AG08395 (cell line): ENCODE measurements around the gene ETV7.
"Not testable (repeated sequence)": the region's sequence is repeated elsewhere in the genome, so short reads cannot be mapped to it uniquely, and the experiment has no call there.

Experiments
- DNase-seq: peaks from one replicate; pipeline ENCODE4 v3.0.0; 2012; ENCODE audit warnings: mixed read lengths, low spot score

The ETV7 gene

DNA sequence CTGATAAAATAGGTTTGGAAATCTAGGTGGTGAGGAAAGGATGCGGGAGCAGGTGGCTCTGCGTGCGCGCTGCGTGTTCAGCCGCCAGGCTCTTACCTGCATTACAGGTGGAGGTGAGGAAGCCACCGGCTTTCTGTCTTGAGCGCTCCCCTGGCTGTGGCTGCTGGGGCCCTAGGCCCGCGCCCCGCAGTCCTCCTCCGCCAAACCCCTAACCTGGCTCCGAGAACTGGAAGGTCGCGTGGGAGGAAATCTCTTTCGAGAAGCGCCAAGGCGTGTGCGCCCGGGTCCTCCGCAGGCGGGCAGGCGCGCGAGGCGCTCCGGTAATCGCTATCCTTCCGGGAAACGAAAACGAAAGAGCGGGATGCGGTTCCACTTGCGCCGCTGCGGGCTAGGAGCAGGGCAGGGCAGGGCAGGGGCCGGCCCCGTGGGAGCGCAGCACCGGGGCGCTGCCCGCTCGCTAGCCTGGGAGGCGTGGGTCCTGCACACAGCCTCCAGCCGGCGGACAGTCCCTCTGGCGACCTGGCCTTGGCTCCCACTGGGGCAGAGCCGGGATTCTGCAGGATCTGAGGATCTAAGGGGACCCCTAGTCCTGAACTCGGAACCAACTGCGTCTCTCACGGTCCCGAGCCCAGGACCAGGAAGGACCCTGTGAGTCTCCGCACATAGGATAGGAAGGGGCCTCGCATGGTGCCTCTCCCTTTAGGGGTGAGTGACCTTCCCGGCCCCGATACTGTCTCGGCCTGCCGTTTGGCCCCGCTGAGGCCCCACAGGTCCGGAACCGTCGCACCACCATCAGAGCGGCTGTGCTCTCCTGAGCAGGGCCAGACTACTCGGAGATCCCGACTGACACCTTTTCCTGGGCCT lies at the start of gene ETV7:
Gene ETV7 (minus strand): TSS at position 230 of the 864 bp plus-strand sequence. CDS start 128 bp downstream, at position 102.
- peak; percentile 50 for DNase-seq

DNA sequence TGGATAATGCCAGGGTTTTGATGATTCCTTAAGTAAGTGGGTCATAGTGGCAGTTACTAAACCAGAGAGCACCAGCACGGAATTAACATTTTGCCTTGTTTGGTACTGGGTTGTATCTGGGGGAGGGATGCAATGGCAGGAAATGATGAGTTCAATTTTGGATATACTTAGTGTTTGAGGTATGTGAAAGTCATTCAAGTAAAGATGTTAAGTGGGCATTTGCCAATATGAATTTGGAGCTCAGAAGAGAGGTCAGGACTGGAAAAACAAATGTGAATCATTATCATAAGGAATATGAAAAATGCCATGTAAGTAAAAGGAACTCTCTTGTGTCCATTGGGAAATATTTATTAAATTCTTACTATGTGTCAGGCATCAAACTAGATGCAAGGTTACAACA lies 49.0 kb upstream of the ETV7 start:
- DNase-seq, result peak; percentile 26

DNA sequence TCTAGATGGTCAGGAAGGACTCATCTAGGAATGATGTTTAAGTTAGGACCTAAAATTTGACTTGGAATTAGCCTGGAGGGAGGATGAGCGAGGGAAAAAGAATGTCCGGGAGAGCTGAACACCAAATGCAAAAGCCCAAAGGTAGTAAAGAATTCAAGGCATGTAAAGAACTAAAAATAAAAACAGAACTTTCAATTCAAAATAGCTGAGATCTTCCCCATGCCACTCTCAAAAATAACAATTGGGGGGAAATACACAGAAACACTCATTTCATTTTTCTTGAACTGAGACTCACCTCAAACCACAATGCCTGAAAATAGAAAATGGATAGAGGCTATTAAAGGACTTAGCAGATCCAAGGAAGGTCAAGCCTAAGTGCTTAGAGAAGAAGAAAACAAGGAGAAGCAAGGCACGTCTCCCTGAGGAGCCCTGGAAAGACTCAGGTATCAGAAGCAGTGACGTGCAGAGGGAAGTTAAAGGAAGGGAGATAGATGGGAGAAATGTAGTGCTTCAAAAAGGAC lies 44.7 kb upstream of the ETV7 start:
- peak; percentile 41 for DNase-seq

DNA sequence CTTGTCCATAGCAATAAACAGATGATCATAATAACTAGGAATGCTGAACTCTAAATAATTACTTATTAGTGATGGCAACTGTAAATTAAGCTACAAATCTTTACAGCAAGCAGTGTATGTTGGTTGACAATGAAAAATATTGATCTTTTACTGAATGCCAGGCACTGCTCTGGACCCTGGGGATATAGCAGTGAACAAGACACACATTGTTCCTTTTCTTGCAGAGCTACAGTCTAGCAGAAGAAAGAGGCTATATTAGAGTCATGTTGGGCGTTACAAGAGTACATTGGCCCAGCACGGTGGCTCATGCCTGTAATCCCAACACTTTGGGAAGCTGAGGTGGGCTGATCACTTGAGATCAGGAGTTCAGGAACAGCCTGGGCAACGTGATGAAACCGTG lies 43.7 kb upstream of the ETV7 start:
- DNase-seq, result no peak

DNA sequence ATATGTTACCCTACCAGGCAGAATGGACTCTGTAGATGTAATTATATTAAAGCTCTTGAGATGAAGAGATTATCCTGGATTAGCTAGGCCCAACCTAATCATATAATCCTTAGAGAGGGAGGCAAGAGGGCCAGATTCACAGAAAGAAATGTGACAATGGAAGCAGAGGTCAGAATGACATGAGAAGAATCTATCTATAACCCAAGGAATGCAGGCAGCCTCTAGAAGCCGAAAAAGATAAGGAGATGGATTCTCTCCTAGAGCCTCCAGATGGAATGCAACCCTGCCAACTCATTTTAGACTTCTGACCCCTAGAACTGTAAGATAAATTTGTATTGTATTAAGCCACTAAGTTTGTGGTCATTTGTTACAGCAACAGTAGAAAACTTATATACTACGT lies 42.9 kb upstream of the ETV7 start:
- DNase-seq, result no peak

DNA sequence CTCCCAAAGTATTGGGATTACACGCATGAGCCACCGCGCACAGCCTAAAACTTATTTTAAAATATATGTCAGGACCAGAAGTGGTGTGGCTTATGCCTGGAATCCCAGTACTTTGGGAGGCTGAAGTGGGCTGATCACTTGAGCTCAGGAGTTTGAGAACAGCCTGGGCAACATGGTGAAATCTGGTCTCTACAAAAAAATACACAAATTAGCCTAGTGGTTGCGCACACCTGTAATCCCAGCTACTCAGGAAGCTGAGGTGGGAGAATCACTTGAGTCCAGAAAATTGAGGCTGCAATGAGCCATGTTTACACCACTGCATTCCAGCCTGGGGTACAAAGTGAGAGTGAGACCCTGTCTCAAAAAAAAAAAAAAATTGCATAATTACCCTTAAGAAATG lies 41.4 kb upstream of the ETV7 start:
- DNase-seq, result no peak

DNA sequence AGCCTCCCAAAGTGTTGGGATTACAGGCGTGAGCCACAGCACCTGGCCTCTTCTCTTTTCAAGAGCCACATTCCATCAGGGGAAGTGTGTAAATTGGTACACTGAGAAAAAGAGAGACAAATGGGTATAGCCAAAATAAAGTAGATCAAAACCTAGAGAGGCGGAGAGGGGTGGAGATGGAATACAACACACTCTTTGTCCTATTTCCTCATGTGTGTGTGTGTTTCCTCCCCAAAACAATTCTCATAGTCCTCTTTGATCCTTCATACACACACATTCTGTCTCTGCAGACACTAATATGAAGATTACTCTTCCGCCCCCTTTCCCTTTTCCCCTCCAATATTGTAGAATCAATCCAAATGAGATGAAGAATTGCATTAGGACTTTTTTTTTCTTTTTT lies 39.2 kb upstream of the ETV7 start:
- DNase-seq, result no peak

DNA sequence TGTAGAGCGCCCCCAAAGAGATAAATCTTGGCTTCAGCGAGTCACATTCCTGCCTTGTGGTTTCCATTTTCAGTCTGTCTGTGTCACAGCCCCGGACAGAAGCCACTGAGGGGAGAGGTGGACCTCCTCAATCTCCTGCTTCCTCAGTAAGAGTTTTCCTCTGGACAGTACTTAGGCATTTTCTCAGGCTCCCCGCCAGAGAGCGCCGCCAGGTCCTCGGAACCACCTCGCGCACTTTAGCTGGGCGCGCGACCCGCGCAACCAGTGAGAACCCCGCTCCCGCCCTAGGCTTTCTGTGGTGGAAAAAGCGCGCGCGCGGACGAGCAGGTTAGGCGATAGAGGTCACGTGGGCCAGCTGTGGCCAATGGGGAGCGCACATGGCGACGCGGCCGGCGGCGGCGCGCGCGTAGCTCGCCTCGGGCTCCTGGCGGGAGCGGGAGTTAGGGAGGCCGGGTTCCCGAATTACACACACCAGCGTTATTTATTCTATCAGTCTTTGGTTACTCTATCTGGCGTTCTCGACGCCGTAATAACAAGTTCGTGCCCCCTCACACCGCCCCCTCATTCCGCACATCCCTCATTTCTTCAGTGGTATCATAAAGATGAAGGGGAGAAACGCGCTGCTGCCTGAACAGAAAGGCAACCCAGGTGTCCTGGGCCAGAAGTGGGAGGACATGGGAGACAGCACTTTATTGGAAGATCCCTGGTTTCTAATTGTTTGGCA lies 35.8 kb upstream of the ETV7 start:
- peak; percentile 99 for DNase-seq

DNA sequence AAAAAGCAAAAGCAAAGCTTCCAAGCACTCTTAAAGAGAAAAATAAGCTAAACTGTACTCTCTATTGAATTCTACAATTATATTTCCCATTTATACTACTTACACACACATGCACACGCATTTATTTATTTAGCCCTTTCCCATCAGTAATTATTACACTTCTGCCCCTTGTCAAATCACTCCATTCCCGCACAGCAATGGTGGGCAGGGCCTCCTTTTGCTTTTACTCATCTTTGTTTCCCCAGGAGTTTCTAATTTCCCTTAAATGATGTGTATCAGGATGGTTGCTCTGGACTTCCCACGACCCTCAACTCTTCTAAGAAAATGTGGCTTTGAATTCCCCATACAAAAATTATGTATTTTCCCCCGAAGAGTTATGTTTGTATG lies 35.2 kb upstream of the ETV7 start:
- DNase-seq, result no peak

DNA sequence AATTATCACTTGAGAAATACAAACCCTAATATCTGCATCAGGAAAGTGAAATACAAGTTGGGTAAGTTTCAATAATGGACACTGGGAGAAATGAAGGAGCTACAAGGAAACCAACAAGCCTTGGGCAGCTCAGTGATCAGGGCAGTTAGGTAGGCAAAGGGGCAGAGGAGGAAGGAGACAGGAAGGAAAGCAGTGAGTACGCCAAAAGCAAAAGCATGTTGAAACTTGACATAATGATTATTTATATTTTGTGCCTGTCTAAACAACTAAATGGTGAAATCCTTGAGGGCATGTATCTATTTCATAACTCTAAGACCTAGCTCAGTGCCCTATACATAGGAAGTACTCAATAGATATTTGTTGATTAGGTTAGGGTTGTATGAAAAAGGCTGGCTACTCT lies 31.8 kb upstream of the ETV7 start:
- DNase-seq, result no peak

DNA sequence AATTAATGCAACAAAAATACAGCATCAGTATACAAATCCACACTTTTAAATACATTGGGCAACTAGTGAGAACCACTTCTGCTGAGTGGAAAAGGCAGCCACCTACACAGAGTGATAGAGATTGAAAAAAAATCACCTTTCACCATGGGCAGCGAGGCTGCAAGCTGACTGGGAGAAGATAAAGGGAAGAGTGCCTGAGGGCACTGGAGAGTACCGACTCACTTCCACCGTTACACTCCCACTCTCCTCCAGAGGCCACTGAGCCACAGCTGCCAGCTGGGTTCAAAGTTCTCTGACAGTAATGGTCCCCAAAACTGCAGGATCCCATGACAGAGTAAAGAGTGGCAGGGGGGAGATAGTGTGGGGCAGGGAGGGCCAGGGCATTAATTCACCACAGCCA lies 31.1 kb upstream of the ETV7 start:
- DNase-seq, result no peak

DNA sequence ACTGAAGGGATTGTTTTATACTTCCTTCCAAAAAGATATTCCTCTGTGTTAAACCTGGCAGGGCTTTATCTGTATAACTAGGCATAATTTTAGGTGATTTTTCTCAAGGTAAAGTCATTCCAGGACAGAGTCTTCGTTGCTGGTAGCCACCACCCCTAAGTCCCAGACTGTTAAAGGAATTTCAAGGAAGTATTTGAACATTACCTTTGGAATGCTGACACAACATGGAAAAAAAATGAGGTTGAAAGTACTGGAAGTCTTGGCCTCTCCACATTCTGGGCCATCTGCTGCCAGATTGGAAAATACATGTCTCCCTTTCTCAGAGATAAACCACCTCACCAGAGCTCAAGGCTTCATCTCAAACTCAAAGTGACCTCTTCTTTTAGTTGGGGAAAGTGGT lies 27.0 kb upstream of the ETV7 start:
- DNase-seq, result peak; percentile 22

DNA sequence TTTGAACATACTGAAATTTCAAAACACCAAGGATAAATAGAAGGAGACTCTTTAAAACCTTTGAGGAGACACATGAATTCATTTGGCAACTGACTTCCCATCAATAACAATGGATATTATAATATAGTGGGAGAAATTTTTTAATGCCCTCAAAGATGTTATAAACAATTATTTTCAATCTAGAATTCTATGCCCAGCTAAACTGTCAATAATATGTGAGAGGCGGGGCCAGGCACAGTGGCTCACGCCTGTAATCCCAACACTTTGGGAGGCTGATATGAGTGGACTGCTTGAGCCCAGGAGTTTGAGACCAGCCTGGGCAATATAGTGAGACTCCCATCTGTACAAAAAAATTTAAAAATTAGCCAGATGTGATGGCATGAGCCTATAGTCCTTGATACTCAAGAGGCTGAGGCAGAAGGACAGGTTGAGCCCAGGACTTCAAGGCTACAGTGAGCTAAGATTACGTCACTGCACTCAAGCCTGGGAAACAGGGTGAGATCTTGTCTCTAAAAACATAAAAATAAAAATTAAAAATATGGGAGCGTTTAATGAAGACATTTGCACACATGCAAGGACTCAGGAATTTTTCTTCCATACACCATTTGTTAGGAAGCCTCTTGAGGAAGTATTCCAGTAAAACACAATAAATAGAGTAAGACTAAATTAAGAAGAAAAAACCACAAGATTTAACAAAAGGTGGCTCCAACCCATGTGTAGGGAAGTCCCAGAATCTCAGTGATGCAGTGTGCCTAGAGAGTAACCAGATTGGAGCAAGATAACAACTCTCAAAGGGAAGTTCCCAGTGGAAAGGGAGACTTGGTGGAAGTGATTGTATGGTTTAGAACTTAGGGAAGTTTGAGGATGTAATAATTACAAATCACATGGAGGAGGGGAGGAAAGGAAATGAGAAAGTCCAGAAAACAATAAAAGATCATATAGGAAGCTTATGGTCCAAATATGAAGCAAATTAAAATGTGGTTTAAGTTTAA lies 26.3 kb upstream of the ETV7 start:
- no peak for DNase-seq

DNA sequence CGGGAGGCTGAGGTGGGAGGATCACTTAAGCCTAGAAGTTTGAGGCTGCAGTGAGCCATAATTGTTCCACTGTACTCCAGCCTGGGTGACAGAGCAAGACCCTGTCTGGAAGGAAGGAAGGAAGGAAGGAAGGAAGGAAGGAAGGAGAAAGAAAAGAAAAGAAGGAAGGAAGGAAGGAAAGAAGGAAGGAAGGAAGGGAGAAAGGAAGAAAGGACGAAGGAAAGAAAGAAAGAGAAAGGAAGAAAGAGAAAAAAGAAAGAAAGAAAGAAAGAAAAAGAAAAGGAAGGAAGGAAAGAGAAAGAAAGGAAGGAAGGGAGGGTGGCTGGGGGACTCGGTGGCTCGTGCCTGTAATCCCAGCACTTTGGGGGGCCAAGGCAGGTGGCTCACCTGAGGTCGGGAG lies 22.2 kb upstream of the ETV7 start:
- DNase-seq, result not testable (repeated sequence)

DNA sequence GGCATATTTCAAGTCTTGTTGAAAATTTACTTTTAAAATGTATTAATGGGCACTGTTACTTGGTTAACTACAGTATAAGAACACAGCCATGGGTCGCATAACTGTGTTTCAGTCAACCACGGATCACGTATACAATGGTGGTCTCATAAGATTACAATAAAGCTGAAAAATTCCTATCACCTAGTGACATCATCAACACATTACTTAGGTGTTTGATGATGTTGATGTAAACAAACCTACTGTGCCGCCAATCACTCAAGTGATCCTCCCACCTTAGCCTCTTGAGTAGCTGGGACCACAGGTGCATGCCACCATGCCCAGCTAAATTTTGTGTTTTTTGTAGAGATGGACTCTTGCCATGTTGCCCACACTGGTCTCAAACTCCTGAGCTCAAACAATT lies 16.7 kb upstream of the ETV7 start:
- no peak for DNase-seq

DNA sequence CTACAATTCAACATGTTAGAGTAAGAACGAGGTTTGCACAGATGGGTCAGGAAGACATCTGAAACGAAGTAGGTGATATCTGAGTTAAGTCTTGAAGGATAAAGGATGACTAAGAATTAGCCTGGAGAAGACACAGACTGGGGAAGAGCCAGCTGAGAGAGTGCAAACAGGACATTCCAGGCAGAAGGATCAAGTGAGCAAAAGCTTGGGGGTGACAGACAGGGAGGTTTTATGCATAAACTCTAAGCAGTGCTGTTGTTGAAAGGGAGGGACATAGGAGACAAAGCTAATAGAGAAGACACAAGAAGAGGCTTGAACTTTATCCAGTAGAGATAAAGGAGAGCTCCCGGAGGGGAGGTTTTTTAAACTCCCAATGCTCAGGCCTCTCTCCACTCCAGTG lies 15.0 kb upstream of the ETV7 start:
- no peak for DNase-seq

DNA sequence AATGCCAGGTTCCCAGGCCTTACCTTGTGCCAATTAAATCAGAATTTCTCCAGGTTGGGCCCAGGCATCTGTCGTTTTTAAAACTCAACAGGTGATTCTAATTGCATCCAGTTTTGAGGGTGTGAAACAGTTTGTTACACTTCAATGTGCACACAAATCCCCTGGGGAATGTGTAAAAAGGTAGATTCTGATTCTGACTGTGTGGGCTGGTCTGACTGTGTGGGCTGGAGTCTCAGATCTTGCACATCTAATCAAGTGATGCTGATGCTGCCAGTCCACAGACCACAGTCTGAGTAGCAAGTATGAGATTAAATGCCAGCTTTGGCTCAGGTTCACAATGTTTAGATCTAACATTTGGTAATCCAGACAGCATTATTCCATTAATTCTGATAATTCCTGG lies 12.5 kb upstream of the ETV7 start:
- no peak for DNase-seq

DNA sequence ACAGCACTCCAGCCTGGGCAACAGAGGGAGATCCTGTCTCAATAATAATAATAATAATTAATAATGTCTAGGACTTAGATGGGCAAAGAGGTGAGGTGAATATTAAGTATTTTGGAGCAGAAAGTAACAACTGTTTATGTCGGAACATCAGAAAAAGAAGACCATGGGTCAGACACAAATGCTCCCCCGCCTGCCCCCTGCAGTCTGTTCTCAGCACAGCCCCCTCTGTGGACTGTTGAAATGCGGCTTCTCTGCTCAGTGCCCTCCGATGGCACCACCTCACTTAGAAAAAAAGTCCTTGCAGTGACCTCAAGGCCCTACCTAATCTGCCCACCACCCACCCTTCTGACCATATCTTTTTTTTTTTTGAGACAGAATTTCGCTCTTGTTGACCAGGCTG lies 5.2 kb upstream of the ETV7 start:
- DNase-seq, result no peak

DNA sequence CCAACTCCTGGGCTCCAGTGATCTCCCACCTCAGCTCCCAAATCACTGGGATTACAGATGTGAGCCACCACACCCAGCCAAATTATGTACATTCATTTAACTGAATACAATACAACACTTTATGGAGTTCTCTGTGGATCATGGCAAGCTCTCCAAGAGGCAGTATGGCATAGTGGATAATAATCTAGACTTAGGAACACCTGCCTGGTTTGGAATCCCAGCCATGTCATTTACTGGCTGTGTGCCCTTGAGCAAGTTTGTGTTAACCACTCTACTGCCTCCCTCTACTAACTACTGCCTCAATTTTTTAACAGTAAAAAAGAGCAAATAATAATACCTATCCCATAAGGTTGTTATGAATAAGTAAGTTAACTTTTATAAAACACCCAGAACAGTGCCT lies 1.9 kb upstream of the ETV7 start:
- DNase-seq, result no peak

DNA sequence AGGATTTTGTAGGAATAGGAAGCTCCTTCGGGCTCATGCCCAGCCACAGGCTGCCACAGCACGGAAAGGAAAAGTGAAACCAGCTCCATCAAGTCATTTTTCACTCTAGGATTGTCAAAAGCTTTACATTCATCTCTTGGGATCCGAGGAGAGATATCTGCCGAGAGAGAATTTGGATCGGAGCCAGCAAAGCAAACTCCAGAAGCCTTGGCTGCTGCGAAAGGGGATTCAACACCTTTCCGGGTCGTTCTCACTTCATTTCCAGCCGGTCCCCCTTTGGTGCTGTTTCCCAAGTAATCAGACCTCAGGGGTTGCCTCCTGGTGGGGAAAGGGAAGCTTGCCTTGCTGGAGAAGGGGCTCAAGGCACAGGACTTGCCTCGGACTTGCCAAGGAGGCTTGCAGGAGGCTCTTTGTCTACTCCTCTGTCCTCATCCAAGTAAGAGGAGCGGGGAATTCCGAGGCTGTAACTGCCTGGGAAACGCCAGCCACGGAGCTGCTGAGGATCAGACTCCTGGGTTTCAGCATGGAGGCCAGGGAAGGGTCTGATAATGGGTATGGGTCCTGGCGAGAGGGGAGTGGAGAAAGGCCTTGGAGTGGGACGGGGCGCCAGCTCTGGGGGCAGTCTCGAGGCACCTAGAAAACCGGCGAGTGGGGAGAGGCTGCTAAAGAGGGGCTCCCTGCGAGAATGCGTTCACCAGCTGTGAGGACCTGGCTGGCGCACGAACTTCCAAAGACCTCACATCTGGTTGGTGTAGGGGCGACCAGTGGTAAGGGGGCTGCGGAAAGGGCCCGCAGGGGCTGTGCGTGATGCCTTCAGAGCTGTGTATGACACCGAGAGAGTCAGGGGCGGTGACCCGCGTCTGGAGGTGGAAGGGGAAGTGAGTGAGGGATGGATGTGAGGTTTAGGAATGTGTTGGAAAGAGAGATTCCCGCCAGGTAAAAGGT lies 702 bp downstream of the ETV7 start:
- peak; percentile 61 for DNase-seq

DNA sequence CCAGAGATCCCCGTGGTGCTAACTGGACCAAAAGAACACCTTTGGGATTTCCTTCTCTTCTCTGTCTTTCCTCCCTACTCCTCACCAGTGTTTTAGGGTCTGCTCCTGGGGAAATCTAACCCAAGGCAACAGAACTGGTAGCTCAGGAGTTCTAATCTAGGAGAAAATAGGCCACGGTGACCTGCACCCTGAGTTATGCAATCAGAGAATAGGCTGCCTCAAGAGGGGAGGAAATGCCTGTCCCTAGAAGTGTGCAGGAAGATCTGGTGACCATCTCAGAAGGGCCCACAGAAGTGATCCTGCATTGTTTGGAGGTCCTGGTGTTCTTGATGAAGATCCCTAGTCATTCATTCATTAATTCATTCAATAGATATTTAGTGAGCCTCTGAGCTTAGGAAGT lies 3.4 kb downstream of the ETV7 start:
- DNase-seq, result no peak
